ENCODE measurements around the gene FRMD4B.

- no peak for TF ChIP-seq POLR2A (IDR thresholded peaks at IDR 0.05)
- no peak for TF ChIP-seq CTCF (IDR thresholded peaks at IDR 0.05)
These were observed 7.0 kb upstream of the FRMD4B start for GRCh38 chr3:69392850-69393249.

Measured in adrenal gland (tissue), 5 donors.